NCI-H1694 treated with DMSO at 0.1 percent for 48 hours (cell line): ENCODE measurements around the gene FGFBP1.

Experiments
- DNase-seq: peaks from one replicate; lab custom pipeline; 2025; lab: John Stamatoyannopoulos, UW

FGFBP1 gene

GRCh38 chr4:15912236-15912635 lies 26.3 kb downstream of the FGFBP1 start:
- DNase-seq = no peak

GRCh38 chr4:15910155-15910940 lies 28.2 kb downstream of the FGFBP1 start:
- no peak for DNase-seq

DNA sequence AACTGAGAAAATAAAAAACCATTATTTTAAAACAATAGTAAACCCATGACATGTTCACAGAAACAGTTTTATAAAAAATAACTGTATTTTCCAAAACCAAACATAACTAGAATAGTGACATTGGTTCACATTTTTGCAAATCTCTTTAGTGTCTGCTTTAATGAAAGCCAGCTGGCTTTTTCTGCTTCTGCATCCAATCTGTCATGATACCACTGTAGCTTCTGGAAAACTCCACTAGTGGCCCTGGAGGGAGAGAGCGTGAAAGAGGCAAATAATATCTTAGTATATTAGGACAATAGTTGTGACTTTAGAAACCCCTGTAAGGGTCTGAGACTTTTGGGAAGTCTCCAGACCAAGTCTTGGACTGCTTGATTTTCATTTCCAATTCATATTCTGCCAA lies 31.1 kb downstream of the FGFBP1 start:
- no peak for DNase-seq

DNA sequence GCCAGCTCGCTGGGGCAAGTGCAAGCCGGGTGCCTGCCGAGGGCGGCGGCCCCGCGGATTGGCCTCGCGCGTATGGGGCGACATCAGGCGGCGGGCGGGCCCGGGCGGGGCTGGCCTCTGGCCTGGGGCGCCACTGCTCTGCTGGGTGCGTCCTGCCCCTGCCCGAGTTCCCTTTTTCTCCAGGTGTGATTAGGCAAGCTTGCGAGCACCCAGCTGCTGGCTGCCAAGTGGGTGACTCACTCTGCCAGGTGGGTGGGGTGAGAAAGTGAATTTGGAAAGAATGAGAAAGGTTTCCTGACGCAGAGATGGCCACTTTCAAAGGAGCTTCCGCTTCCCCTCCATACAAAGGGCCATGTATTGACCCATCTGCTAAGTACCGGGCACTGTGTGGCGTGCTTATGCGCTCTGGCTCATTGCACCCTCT lies 32.5 kb downstream of the FGFBP1 start:
- no peak for DNase-seq

- no peak for DNase-seq
These were observed 35.8 kb downstream of the FGFBP1 start for GRCh38 chr4:15902746-15903145.

DNA sequence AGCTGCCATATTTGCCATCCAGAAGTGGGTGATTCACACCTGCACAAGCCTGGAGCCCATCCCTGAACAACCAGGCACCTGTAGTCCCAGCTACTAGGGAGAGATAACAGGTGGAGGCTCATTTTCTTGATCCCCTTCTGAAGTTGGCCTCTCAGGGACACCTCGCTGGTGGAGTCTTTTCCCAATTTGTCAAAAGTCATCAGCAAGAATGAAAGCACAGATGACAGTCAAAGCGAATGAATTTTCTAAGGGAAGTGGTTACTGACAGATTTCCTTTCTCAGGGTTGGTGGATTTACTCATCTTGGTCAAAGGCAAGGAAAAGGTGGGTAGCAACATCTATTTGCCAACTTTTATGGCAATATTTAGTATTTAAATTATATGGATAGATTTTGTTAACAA lies 36.5 kb downstream of the FGFBP1 start:
- DNase-seq = no peak

DNA sequence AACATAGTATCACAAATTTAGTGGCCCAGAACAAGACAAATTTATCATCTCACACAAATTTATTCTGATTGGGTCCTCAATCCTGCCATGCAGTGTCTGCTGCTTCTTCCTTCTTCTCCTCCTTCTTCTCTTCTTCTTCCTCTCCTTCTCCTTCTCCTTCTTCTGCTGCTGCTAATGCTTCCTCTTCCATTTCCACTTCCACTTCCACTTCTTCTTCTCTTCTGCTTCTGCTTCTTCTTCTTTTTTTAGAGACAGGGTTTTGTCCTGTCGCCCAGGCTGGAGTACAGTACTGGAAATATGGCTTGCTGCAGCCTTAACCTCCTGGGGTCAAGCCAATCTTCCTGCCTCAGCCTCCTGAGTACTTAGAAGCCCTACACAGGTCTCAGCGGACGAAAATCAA lies 37.5 kb downstream of the FGFBP1 start:
- DNase-seq = no peak

GRCh38 chr4:15899511-15899910 lies 39.0 kb downstream of the FGFBP1 start:
- no peak for DNase-seq

- DNase-seq = no peak
These were observed 39.6 kb downstream of the FGFBP1 start for GRCh38 chr4:15898902-15899301.

GRCh38 chr4:15897577-15897976 lies 41.0 kb downstream of the FGFBP1 start:
- DNase-seq = no peak

DNA sequence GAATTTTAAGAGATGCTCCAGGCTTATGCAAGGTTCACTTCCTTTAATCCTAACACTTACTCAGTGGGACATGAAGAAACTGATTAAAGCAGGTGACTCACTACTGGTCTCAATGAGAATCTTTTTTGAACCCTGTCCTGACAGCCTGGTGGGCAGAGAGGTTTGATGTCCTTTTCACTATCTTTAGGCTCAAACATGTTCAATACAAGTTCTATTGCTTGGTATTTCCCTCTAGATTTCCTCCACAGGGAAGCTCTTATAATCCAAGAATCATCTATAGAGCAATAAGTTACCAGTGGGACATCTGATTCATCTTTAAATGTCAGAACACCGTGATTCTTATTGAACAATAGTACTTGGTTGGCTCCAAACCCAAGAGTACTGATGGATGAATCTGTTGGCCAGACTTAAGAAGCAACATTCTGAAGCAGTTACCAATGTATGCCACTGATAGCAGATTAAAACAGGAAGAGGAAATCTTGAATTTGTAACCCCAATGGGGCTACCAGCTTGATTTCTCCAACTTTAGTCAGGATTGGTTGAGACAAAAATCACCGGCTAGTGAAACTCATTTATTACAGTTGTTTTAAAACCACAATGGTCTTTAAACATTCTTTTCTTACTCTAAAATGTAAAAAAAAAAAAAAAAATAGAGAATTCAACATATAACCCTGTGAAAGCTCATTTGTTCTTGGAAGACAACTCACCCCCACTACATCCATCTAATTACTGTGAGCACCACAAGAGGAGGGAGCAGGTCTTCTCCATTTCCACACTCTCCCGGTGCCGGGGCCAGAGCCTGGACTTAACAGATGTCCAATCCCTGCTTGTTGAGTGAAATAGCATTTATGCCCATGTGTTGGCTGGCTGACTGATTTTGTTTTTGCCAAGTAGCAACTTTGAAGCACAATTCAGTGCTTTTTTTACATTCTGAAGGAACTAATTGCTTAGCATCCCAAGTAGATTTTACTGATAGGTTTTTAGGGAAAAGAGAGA lies 43.3 kb downstream of the FGFBP1 start:
- DNase-seq = no peak

- no peak for DNase-seq
These were observed 44.1 kb downstream of the FGFBP1 start for GRCh38 chr4:15894393-15894792.

GRCh38 chr4:15893962-15894361 lies 44.6 kb downstream of the FGFBP1 start:
- DNase-seq = no peak

DNA sequence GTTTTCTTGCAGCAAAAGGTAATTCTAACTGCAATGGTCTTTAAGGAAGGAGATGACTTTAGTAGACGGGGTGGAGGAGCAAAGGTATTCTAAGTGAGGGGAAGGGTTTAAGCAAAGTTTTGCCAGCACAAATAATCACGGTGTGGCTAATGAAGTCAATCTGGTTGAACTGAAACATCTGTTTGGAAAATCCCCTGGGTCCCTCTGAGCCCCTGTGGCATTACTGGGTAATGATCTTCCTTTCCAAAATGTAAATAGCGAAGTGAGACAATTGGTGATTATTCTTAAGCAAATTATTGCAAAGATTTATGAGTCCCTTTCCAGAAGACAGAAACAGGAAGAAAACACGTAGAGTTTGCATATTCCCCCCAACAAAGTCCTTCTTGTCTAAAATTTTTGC lies 47.2 kb downstream of the FGFBP1 start:
- no peak for DNase-seq

- no peak for DNase-seq
These were observed 48.2 kb downstream of the FGFBP1 start for GRCh38 chr4:15890246-15890829.

- DNase-seq = no peak
These were observed 50.0 kb downstream of the FGFBP1 start for GRCh38 chr4:15888515-15888914.
